DND-41 (cell line): Measurements from ENCODE around the gene ARHGEF7.

Experiments
- ATAC-seq: fragments of 200-7000 bp; cut with Tn5 transposase; 3 replicates; pipeline ENCODE4 v1.9.1; 2021; ENCODE audit warnings: low read depth; ENCODE audit not compliant: insufficient read depth
- DNase-seq: peaks from one replicate; pipeline ENCODE4 v3.0.0-alpha.2; 2020
- H2AFZ ChIP-seq: 2 replicates; pipeline ENCODE4 v1.6.0; 2012; ENCODE audit warnings: low read depth, low read length
- H3K27ac ChIP-seq: 2 replicates; pipeline ENCODE4 v1.5.1; 2012; ENCODE audit warnings: low read length, inconsistent platforms
- H3K27me3 ChIP-seq: fragments of 200-600 bp; sonication (generic); 2 replicates; pipeline ENCODE4 v1.6.0; 2012; ENCODE audit warnings: low read length, mild to moderate bottlenecking, inconsistent platforms; ENCODE audit not compliant: insufficient read depth, poor library complexity
- H3K36me3 ChIP-seq: 2 replicates; pipeline ENCODE4 v1.5.1; 2012; ENCODE audit warnings: low read length, inconsistent platforms; ENCODE audit not compliant: insufficient read depth
- H3K4me1 ChIP-seq: 2 replicates; pipeline ENCODE4 v1.5.1; 2012; ENCODE audit warnings: mild to moderate bottlenecking, low read length; ENCODE audit not compliant: insufficient read depth
- H3K4me2 ChIP-seq: 2 replicates; pipeline ENCODE4 v1.6.0; 2012; ENCODE audit warnings: mild to moderate bottlenecking, moderate library complexity, low read length, inconsistent platforms; ENCODE audit not compliant: insufficient read depth
- H3K4me3 ChIP-seq, 2 experiments: fragments of 200-600 bp in 1 of 2; shearing (Covaris generic) in 1 of 2; 2 replicates each; pipeline ENCODE4 v1.5.1; 2012 to 2016; ENCODE audit warnings: inconsistent platforms in 2 of 2, low read length in 2 of 2, mild to moderate bottlenecking in 2 of 2, low read depth in 1 of 2, moderate library complexity in 1 of 2
- H3K79me2 ChIP-seq: 2 replicates; pipeline ENCODE4 v1.6.0; 2012; ENCODE audit warnings: low read length, inconsistent platforms; ENCODE audit not compliant: insufficient read depth
- H3K9ac ChIP-seq: 2 replicates; pipeline ENCODE4 v1.6.0; 2012; ENCODE audit warnings: low read depth, mild to moderate bottlenecking, inconsistent platforms, low read length, moderate library complexity
- H3K9me3 ChIP-seq: 2 replicates; pipeline ENCODE4 v1.5.1; 2012; ENCODE audit warnings: low read length, moderate library complexity, mild to moderate bottlenecking, inconsistent platforms; ENCODE audit not compliant: insufficient read depth, severe bottlenecking
- H4K20me1 ChIP-seq: 2 replicates; pipeline ENCODE4 v1.6.0; 2012; ENCODE audit warnings: low read length; ENCODE audit not compliant: insufficient read depth
- CTCF ChIP-seq: IDR thresholded peaks from 2 replicates; pipeline ENCODE4 v1.5.1; 2012; ENCODE audit warnings: borderline replicate concordance, low read length, moderate library complexity, mild to moderate bottlenecking; ENCODE audit not compliant: poor library complexity, severe bottlenecking; ENCODE audit errors: extremely low read depth
- EZH2 ChIP-seq: IDR thresholded peaks from 3 replicates; pipeline ENCODE4 v1.6.1; 2012; ENCODE audit warnings: borderline replicate concordance, low read depth, mild to moderate bottlenecking, moderate library complexity, low read length, inconsistent platforms; ENCODE audit not compliant: severe bottlenecking

Gene ARHGEF7

GRCh38 chr13:111317042-111317550 lies 202.0 kb downstream of the ARHGEF7 start:
- TF ChIP-seq CTCF (no peak), EZH2 (no peak)
- Histone ChIP-seq H2AFZ (no peak overlapping the region), H3K4me3 (no peak overlapping the region), H3K79me2 (no peaks in the 10 kb centered on the region), H3K4me1 (no peaks in the 10 kb centered on the region), H3K27ac (no peak overlapping the region), H3K27me3 (no peaks in the 10 kb centered on the region), H3K36me3 (peaks cover 26% of the 10 kb centered on the region), H3K9ac (no peak overlapping the region), H3K9me3 (no peaks in the 10 kb centered on the region), H3K4me2 (no peak overlapping the region), H4K20me1 (peaks cover 10% of the 10 kb centered on the region)
- no peak for DNase-seq
- no peak for ATAC-seq

- no peaks in the 10 kb centered on the region for H3K79me2 ChIP-seq
- no peaks in the 10 kb centered on the region for H3K9me3 ChIP-seq
- H3K27me3 ChIP-seq: no peaks in the 10 kb centered on the region
- no peak overlapping the region for H3K27ac ChIP-seq
- peaks cover 5% of the 10 kb centered on the region for H3K4me1 ChIP-seq
- H4K20me1 ChIP-seq: peaks cover 10% of the 10 kb centered on the region
- H3K4me3 ChIP-seq: no peak overlapping the region
- TF ChIP-seq CTCF: no peak
- no peak overlapping the region for H3K9ac ChIP-seq
- no peak overlapping the region for H2AFZ ChIP-seq
- H3K36me3 ChIP-seq: peaks cover 22% of the 10 kb centered on the region
- no peak for DNase-seq
- no peak overlapping the region for H3K4me2 ChIP-seq
- ATAC-seq: no peak
These were observed 202.6 kb downstream of the ARHGEF7 start for GRCh38 chr13:111317571-111318345.

GRCh38 chr13:111318386-111318785 lies 203.3 kb downstream of the ARHGEF7 start:
- no peak overlapping the region for H3K4me3 ChIP-seq
- H3K36me3 ChIP-seq: peaks cover 16% of the 10 kb centered on the region
- no peak for TF ChIP-seq CTCF
- TF ChIP-seq EZH2: no peak
- H3K4me1 ChIP-seq: peaks cover 12% of the 10 kb centered on the region
- H3K79me2 ChIP-seq: no peaks in the 10 kb centered on the region
- H3K27ac ChIP-seq: no peak overlapping the region
- DNase-seq (no peak), ATAC-seq (no peak)
- H4K20me1 ChIP-seq: peaks cover 10% of the 10 kb centered on the region
- no peak overlapping the region for H3K4me2 ChIP-seq
- H3K27me3 ChIP-seq: no peaks in the 10 kb centered on the region
- no peaks in the 10 kb centered on the region for H3K9me3 ChIP-seq
- H3K9ac ChIP-seq: no peak overlapping the region
- no peak overlapping the region for H2AFZ ChIP-seq
